ENCODE measurements around the gene TCF23. TPM values are rescaled to one million over a fixed set of nuclear protein-coding genes. Genes with fewer than 3 reads are reported as not detected.

TCF23 gene
- not detected in 2 replicates for total RNA-seq

GRCh38 chr2:27148801-27149439 lies at the start of gene TCF23:
Gene TCF23 (plus strand): TSS chr2:27149004. CDS start chr2:27149134, 130 bp downstream.

GRCh38 chr2:27118525-27119329 lies 30.1 kb upstream of the TCF23 start, which contains the start of gene CGREF1:
Gene CGREF1 (minus strand): TSS chr2:27119128. CDS start chr2:27104366, 14,762 bp downstream.

GRCh38 chr2:27123302-27124150 lies 25.3 kb upstream of the TCF23 start, which contains the start of gene ABHD1:
Gene ABHD1 (plus strand): TSS chr2:27123815. CDS start chr2:27123949, 134 bp downstream.

GRCh38 chr2:27133905-27134780 lies 14.7 kb upstream of the TCF23 start, which contains the start of gene PREB:
Gene PREB (minus strand): TSS chr2:27134636. CDS start chr2:27134421, 215 bp downstream.

GRCh38 chr2:27139310-27139709 lies 9.5 kb upstream of the TCF23 start, which contains the start of gene PRR30:
Gene PRR30 (minus strand): TSS chr2:27139410. CDS start chr2:27138329, 1,081 bp downstream.

Other genes with a start within 250 kb of the TCF23 start
- 6.5 and 7.7 TPM in 2 replicates for gene MAPRE3, start 178.4 kb upstream of the TCF23 start, total RNA-seq
- gene TMEM214, start 116.0 kb upstream of the TCF23 start, total RNA-seq: 49.3 and 60.7 TPM in 2 replicates
- 25.1 and 25.8 TPM in 2 replicates for gene AGBL5, start 97.3 kb upstream of the TCF23 start, total RNA-seq
- gene OST4, start 77.3 kb upstream of the TCF23 start, total RNA-seq: 334 and 797 TPM in 2 replicates
- 394 and 462 TPM in 2 replicates for gene EMILIN1, start 70.4 kb upstream of the TCF23 start, total RNA-seq
- gene KHK, start 62.2 kb upstream of the TCF23 start, total RNA-seq: 0.59 and 1.2 TPM in 2 replicates
- gene CGREF1, start 29.9 kb upstream of the TCF23 start, total RNA-seq: 10.4 and 13.2 TPM in 2 replicates
- gene ABHD1, start 25.2 kb upstream of the TCF23 start, total RNA-seq: not detected in 2 replicates
- 41.3 and 46.9 TPM in 2 replicates for gene PREB, start 14.4 kb upstream of the TCF23 start, total RNA-seq
- gene PRR30, start 9.6 kb upstream of the TCF23 start, total RNA-seq: not detected in 2 replicates
- 128 and 271 TPM in 2 replicates for gene ATRAID, start 63.0 kb downstream of the TCF23 start, total RNA-seq
- gene SLC5A6, start 63.3 kb downstream of the TCF23 start, total RNA-seq: 20.8 and 37.6 TPM in 2 replicates
- gene CAD, start 68.4 kb downstream of the TCF23 start, total RNA-seq: 32.1 and 72.8 TPM in 2 replicates
- 0.09 TPM in 1 of 2 replicates, not detected in the other for gene SLC30A3, start 114.0 kb downstream of the TCF23 start, total RNA-seq
- gene DNAJC5G, start 126.4 kb downstream of the TCF23 start, total RNA-seq: not detected in 2 replicates
- gene TRIM54, start 133.4 kb downstream of the TCF23 start, total RNA-seq: not detected in 2 replicates
- gene UCN, start 159.4 kb downstream of the TCF23 start, total RNA-seq: 0.30 and 0.42 TPM in 2 replicates
- gene MPV17, start 174.1 kb downstream of the TCF23 start, total RNA-seq: 73.6 and 107 TPM in 2 replicates
- gene GTF3C2, start 207.8 kb downstream of the TCF23 start, total RNA-seq: 28.8 and 35.8 TPM in 2 replicates
- gene EIF2B4, start 221.3 kb downstream of the TCF23 start, total RNA-seq: 17.8 and 23.0 TPM in 2 replicates
- 113 and 139 TPM in 2 replicates for gene SNX17, start 221.6 kb downstream of the TCF23 start, total RNA-seq
- 9.8 and 11.6 TPM in 2 replicates for gene ZNF513, start 231.7 kb downstream of the TCF23 start, total RNA-seq